Stimulated activated CD4-positive, alpha-beta T cell treated with anti-CD3 and anti-CD28 coated beads, Interleukin-4, amount 100 ng/mL, for 1 hour (primary cell): ENCODE data around the gene BMP7.

Experiments
- DNase-seq: peaks from one replicate; pipeline ENCODE4 v3.0.0-alpha.2; 2020

BMP7 gene

DNA sequence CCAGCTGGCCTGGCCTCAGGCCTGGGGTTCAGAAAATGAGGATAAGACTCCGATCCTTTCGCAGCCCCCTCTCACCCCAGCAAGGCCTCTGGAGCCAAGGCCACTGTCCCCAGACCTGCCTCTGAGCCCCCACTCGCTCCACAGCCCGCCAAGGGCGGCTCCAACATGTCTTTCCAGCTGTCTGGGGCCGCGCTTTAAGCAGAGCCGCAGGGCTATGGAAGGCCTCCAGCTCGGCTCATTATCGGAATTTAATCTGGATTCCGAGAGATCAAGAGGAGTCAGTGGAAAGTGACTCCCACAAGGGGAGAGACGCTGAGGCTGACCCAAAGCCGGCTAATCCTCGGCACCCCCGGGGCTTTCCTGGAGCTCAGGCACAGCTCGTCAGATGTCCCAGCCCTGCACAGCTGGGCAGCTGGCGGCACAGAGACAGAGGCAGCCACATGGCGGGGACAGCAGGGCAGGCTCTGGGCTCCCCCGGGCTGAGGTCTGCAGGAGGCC is 41.8 kb downstream of the BMP7 start:
- DNase-seq, result no peak

DNA sequence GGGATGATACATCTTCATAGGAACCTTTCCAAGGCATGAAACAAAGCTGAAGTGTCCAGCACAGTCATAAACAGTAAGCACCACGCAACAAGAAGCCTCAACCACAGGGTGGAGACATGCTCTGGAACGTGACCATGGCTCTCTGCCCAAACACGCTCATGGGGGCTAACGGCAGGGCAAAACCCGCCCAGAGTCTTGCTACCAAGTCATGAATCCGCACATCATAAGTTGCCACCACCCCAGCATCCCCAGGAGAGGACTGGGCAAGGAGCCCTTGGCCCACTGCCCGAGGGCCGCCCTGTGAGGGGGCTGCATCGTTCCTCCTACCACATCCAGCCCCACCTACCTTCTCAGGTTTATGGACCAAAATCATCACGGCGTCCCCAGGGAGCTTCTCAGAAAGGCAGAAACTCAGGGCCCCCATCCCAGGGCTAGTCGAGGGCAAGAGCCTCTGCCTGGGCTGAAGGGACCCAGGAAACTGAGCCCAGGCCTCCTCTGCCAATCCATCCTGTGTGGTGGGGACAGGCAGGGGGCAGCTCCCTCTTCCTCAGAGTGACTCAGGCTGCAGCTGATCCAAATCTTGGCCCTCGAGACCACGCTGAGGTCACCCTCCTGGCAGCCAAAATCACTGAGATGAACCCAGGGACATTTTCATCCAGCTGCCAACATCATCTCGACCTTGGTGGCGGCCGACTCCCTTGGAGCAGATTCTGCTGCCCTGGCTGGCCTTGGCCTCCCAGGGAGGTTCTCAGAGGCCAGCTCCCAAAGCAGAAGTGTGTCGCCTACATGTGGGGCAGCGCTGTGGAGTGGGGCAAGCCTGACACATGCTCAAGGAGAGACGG is 42.6 kb downstream of the BMP7 start:
- no peak for DNase-seq

GRCh38 chr20:57222631-57222950 is 43.9 kb downstream of the BMP7 start:
- DNase-seq, result no peak

DNA sequence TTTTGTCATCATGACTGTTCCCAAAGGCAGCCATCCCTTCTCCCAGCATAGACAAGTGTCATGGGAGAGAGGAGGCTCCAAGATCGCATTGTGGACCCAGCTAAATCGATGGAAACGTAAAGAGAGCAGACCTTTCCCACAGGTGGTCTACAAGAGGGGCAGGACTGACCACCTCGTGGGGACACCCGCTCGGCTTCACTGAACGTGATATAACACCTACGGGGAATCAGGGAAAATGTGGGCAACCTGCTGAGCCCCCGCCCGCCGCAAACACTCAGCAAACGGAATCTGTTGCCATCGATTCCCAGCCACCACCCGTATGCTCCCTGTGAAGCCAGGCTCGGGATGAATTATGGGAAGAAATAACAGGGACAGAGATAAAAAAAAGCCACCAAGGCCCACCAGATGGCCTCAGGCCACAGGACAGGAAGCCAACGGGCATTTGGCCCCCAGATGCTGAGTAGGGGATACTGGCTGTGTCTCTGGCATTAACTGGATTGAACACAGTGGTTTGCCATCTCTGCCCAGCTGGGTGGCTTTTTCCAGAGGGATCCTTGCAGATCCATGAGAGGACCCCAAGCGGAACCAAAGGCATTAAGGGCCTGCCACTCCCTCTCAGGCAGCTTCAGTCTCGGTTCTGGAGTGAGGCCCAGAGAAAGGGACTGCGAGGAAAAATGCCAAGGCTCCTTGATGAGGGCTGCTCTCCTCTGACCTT is 44.4 kb downstream of the BMP7 start:
- no peak for DNase-seq

DNA sequence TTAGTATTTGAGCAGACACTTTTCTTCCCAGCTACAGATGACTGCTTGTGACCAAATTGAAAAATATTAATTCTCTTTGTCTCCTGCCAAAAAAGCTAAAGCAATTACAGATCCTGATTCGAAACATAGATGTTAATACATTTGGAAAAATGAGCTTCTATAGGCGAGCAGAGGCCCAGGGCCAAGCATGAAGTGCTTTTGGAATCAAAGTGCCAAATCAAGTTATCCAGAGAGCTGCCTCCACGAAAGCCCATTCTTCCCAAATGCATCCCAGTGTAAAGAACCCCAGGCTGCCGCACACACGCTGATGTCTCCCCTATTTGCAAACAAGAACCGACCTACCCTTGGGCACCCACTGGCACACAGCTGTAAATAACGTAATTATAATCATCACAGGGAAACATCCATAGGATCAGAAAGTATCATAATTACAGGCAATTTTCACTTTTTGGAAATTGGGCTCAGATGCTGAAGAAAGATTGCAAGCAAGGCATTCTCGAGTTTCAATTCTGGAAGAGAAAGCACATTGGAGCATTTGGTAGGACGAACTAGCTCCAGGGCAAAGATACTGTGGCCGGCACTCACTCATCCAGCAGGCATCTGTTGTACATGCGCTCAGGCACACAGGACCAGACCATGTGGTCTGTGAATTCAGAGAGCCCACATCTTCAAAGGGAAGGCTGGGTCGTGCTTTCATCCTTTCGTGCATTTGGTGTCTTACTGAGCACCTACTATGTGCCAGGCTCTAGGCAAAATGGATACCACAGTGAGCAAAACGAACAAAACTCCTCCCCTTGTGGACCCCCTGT is 45.9 kb downstream of the BMP7 start:
- no peak for DNase-seq

- DNase-seq, result no peak
Measured at GRCh38 chr20:57219071-57219677, 47.3 kb downstream of the BMP7 start.

GRCh38 chr20:57218489-57218888 is 48.0 kb downstream of the BMP7 start:
- DNase-seq, result no peak

DNA sequence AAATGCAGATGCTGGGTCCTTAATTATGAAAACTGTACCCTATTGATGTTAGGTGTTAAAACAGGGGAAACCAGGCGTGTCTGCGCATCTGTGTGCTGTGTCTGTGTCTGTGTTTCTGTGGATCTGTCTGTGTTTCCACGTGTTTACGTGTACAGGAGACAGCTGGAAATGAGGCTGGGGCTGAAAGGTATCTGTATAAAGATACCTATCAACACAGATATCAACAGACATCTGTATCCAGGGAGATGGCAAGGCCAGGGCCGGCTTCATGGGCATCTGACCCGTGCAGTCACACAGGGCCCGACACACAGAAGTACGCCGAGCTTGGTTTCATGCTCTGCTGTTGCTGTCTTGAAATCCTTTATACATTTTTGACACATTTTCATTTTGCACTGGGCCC is 48.6 kb downstream of the BMP7 start:
- DNase-seq, result no peak

GRCh38 chr20:57216669-57217068 is 49.8 kb downstream of the BMP7 start:
- DNase-seq, result no peak

- no peak for DNase-seq
Measured at GRCh38 chr20:57215826-57216471, 50.5 kb downstream of the BMP7 start.

- no peak for DNase-seq
Measured at GRCh38 chr20:57215426-57215825, 51.0 kb downstream of the BMP7 start.

- DNase-seq, result no peak
Measured at GRCh38 chr20:57214948-57215347, 51.5 kb downstream of the BMP7 start.

DNA sequence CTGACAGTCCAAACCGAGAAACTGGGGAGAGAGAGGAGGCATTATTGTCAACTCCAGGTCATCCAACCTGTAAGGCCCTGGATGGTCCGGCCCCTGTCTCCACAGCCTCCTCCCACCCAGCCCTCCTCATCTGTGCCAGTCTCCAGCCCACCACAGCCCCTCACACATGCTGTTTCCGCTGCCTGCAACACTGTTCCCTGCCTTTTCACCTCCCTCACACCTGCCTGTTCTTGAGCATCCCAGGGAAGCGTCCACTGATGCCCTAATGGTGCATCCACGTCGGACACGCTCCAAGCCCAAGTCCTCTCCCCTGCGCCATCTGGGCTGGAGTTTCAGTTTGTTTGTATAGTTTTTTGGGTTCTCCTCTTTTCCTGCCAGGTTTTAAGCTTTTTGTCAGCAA is 52.0 kb downstream of the BMP7 start:
- no peak for DNase-seq

DNA sequence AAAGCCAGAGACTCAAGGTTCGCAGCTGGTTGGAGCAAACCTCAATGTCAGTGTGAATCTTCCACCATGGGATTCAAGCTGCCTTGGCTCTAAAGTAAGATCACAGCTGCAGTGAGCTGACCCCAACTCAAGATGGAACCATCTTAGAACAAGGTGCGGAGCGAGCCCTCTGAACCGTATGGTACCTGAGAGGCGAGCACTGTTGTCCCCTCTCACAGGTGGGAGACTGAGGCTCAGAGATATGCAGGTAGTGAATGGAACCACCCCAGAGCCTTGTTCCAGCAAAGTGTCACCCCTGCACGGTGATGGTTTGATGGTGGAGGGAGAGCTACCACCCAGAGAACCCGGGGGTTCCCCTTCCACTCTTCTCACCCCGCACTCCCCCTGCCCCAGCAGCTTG is 52.5 kb downstream of the BMP7 start:
- no peak for DNase-seq

DNA sequence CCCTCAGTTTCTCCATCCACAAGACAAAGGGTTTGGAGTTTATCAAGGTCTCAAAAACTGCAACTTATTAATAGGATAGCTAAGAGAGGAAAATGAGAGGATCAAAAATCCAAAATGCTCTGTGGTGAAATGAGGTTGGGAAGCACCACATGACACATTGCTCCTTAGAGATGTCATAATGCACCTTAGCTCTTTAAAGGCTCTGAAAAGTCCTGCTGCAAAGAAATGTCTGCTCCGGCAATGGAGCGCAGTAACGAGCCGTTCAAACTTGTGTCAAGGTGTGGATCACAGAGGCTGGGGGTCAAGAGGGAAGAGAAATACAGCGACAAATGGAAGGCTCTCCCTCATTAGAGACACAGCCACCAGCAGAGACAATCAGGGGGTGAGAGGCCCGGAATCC is 53.1 kb downstream of the BMP7 start:
- no peak for DNase-seq

DNA sequence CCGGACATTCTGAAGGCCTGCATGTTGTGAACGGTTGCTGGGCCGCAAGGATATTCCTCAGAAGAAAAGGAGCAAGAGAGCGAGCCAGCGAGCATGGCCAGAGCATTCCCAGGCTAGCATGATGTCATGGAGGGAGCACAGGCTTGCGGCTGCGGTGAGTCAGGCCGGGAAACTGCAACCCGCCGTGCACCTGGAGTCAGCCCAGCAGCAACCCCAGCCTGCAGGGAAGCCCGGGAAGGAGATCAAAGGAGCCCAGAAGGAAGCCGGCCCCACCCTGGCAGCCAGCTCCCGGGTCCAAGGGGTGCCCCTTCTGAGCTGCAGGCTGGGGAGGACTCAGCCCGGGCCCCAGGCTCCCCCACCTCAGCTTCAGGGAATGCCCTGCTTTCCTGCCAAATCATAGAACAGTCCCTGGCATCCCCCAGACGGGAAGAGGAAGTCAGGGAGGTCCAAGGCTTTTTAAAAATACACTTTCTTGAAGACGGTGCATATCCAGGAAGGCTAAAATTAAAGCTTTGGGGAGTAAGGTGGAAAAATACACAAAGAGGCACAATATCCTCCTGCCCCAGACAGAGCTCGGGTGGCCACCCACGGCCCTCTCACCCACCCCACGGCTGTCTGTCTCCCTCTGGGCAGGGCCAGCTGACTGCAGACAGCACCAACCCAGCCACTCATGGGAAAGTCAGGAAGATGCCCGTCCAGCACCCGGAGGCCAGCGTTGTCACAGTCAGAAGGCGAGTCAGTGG is 53.7 kb downstream of the BMP7 start:
- no peak for DNase-seq

GRCh38 chr20:57211908-57212533 is 54.4 kb downstream of the BMP7 start:
- no peak for DNase-seq

DNA sequence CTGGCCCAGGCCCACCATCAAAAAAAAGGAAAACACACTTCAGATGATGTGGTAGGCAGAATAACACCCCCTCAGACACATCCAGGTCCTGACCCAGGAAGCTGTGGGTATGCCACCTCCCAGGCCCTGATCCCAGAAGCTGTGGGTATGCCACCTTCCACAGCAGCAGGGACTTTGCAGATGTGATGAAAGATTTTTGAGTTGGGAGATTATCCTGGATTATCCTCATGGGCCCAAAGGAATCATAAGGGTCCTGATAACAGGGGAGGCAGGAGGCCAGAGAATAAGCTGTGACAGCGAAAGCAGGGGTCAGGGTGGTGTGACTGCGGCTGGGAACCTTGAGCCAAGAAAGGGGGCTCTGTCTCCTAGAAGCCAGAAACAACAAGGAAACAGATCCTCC is 55.0 kb downstream of the BMP7 start:
- no peak for DNase-seq

DNA sequence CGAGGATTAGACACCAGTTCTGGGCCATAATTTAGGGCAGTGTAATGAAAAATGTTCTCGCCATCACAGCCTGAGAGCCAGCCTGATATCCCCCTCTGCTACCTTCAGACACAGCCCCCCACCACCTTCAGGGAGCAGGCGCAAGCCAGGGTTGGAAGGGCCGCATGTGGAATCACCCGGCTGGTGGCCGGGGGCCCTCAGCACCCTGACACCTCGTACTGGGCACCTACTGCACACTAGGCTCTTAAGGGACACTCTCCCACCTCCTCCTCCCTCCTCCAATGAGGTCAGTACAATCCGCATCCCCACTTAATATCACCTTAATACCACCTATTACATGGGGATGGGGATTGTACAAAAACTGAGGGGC is 55.5 kb downstream of the BMP7 start:
- DNase-seq, result no peak

- no peak for DNase-seq
Measured at GRCh38 chr20:57210054-57210910, 56.2 kb downstream of the BMP7 start.
